OCI-LY7 (cell line): Measurements from ENCODE around the gene FIG4.
"Not testable (repeated sequence)": the region's sequence is repeated elsewhere in the genome, so short reads cannot be mapped to it uniquely, and the experiment has no call there.

Source experiments
- CTCF ChIP-seq: fragments of 200-600 bp; sonication (generic); conservative IDR thresholded peaks from 2 replicates; pipeline ENCODE4 v1.5.1; 2014; ENCODE audit warnings: mild to moderate bottlenecking, antibody characterized with exemption, low read length, moderate library complexity, mixed read lengths
- EZH2phosphoT487 ChIP-seq: fragments of 200-600 bp; sonication (generic); IDR thresholded peaks from 2 replicates; pipeline ENCODE4 v1.6.1; 2018; ENCODE audit warnings: low read depth, borderline replicate concordance, mild to moderate bottlenecking, mixed run types, antibody characterized with exemption, low read length, moderate library complexity, mixed read lengths

GRCh38 chr6:109771939-109772755 is 81.1 kb downstream of the FIG4 start:
- not testable (repeated sequence) for TF ChIP-seq CTCF, EZH2phosphoT487
